Stimulated activated CD4-positive, alpha-beta T cell treated with anti-CD3 and anti-CD28 coated beads, Interleukin-4, amount 100 ng/mL, for 48 hours (primary cell): Measurements from ENCODE around the gene VAV2.

Source experiments
- DNase-seq, 2 donors: peaks; one replicate each; pipeline ENCODE4 v3.0.0-alpha.2; 2020; ENCODE audit warnings: low read depth in 2 of 2

Gene VAV2

GRCh38 chr9:133980864-133981588 lies 11.1 kb downstream of the VAV2 start:
- DNase-seq: no peak

- no peak for DNase-seq
Measured at GRCh38 chr9:133979921-133980863, 11.9 kb downstream of the VAV2 start.

- DNase-seq: no peak
Measured at GRCh38 chr9:133979273-133979920, 12.7 kb downstream of the VAV2 start.

GRCh38 chr9:133978899-133979272 lies 13.2 kb downstream of the VAV2 start:
- DNase-seq: no peak

- no peak for DNase-seq
Measured at GRCh38 chr9:133978226-133978898, 13.8 kb downstream of the VAV2 start.

GRCh38 chr9:133977421-133978201 lies 14.5 kb downstream of the VAV2 start:
- no peak for DNase-seq

GRCh38 chr9:133976887-133977286 lies 15.2 kb downstream of the VAV2 start:
- DNase-seq: no peak

GRCh38 chr9:133976191-133976861 lies 15.8 kb downstream of the VAV2 start:
- no peak for DNase-seq

GRCh38 chr9:133975511-133975910 lies 16.6 kb downstream of the VAV2 start:
- no peak for DNase-seq

GRCh38 chr9:133974631-133975341 lies 17.3 kb downstream of the VAV2 start:
- DNase-seq: no peak

GRCh38 chr9:133973791-133974630 lies 18.1 kb downstream of the VAV2 start:
- no peak for DNase-seq

- no peak for DNase-seq
Measured at GRCh38 chr9:133973111-133973790, 18.9 kb downstream of the VAV2 start.

GRCh38 chr9:133971981-133972941 lies 19.9 kb downstream of the VAV2 start:
- DNase-seq: no peak

GRCh38 chr9:133971121-133971951 lies 20.8 kb downstream of the VAV2 start:
- no peak for DNase-seq

GRCh38 chr9:133970581-133971058 lies 21.5 kb downstream of the VAV2 start:
- DNase-seq: no peak
